MM.1S (cell line): ENCODE results near the gene RPL32.

Experiments
- EZH2 ChIP-seq: fragments of 300-600 bp; sonication (generic); optimal IDR thresholded peaks from 2 replicates; pipeline ENCODE3; 2017; ENCODE audit warnings: low read depth, mild to moderate bottlenecking, antibody characterized with exemption, low read length, mixed read lengths
- TF ChIP-seq, protein P1 (sequence below): fragments of 300-600 bp; sonication (generic); IDR thresholded peaks from 2 replicates; pipeline ENCODE4 v1.5.1; 2016; ENCODE audit warnings: antibody characterized with exemption, low read length, mixed read lengths

DNA sequence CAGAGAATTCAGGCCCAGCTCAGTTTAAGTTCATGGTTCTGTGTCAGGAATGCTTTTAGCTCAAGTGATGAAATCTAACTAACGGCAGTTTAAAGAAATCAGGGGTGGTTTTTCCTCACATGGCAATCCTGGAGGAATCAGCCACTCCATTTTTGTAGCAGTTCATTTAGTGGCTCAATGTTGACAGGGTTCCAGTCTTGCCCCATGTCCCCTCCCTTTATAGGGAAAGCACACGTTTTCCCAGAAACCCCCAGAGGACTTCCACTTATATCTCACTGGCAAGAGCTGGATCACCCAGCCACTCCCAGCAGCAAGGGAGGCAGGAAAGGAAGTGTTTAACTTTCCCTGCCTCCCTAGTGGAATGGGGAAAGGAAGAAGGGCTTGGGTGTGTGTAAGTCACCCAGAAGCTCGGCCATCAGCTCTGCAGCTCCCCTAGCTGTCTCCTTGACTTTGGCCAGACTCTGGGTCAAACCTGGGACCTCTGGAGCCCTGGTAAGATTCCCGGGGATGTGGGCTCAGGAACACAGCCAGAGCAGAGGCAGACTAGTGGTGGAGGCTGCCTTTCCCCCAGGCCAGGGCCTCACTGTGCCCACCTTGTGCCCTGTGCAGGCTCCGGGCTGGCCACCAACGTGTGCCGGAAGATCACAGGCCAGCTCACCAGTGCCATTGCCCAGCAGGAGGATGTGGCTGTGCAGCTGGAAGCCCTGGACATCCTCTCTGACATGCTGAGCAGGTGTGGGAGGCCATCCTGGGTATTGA, 33.6 kb downstream of the RPL32 start:
- TF ChIP-seq EZH2, result no peak
- TF ChIP-seq, protein P1, sequence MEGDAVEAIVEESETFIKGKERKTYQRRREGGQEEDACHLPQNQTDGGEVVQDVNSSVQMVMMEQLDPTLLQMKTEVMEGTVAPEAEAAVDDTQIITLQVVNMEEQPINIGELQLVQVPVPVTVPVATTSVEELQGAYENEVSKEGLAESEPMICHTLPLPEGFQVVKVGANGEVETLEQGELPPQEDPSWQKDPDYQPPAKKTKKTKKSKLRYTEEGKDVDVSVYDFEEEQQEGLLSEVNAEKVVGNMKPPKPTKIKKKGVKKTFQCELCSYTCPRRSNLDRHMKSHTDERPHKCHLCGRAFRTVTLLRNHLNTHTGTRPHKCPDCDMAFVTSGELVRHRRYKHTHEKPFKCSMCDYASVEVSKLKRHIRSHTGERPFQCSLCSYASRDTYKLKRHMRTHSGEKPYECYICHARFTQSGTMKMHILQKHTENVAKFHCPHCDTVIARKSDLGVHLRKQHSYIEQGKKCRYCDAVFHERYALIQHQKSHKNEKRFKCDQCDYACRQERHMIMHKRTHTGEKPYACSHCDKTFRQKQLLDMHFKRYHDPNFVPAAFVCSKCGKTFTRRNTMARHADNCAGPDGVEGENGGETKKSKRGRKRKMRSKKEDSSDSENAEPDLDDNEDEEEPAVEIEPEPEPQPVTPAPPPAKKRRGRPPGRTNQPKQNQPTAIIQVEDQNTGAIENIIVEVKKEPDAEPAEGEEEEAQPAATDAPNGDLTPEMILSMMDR, result no peak
